Adrenal gland (tissue), 12 donors: ENCODE measurements around the gene PLK5. TPM values are rescaled to one million over a fixed set of nuclear protein-coding genes. Genes with fewer than 3 reads are reported as not detected.

Experiments used
- DNase-seq, 7 donors: peaks; one replicate each; pipeline ENCODE4 v3.0.0-alpha.2; 2019 to 2020
- H3K27ac ChIP-seq, 5 donors: fragments of 200-600 bp; sonication (generic) in 4 of 5; 1 replicate in 3 of 5; 2 replicates in 2 of 5; pipeline versions ENCODE4 v1.5.1 to v1.8.0; 2016 to 2020; ENCODE audit warnings: mild to moderate bottlenecking in 1 of 5
- H3K27me3 ChIP-seq: fragments of 200-600 bp; 2 replicates; pipeline ENCODE4 v1.8.0; 2021
- H3K36me3 ChIP-seq, 2 donors: fragments of 200-600 bp; replicated peaks in 1 of 2; 1 replicate in 1 of 2; 2 replicates in 1 of 2; pipeline versions ENCODE4 v1.5.1 to v1.8.0; 2018 to 2022
- H3K4me1 ChIP-seq, 2 donors: fragments of 200-600 bp; replicated peaks in 1 of 2; 1 replicate in 1 of 2; 2 replicates in 1 of 2; pipeline versions ENCODE4 v1.5.1 to v1.8.0; 2018 to 2021
- H3K4me3 ChIP-seq, 4 donors: fragments of 200-600 bp; sonication (generic) in 3 of 4; one replicate each; pipeline ENCODE4 v1.5.1; 2016 to 2018
- H3K9me3 ChIP-seq, 3 donors: fragments of 200-600 bp; sonication (generic) in 1 of 3; replicated peaks in 1 of 3; 1 replicate in 2 of 3; 2 replicates in 1 of 3; pipeline versions ENCODE4 v1.5.1 to v1.8.0; 2016 to 2021
- POLR2A ChIP-seq, 2 donors: fragments of 450-650 bp; IDR thresholded peaks; one replicate each; pipeline ENCODE4 v1.6.1; 2017; ENCODE audit warnings: antibody characterized with exemption in 2 of 2, mild to moderate bottlenecking in 2 of 2, moderate library complexity in 1 of 2
- WGBS, 4 donors: extraction: QIAGEN DNeasy Blood & Tissue Kit in 2 of 4; methylation state at CpG; one replicate each; pipeline versions ENCODE4 v1.1.5 to v1.1.7; 2013 to 2017; 5-methylcytosine and 5-hydroxymethylcytosine counted together
- intact Hi-C, 2 donors: fragments of 100-400 bp; cut with DNase I; formaldehyde crosslinking; loops; one replicate each; pipeline versions ENCODE4 v1.14.1 to v1.15.0; 2022 to 2023
- polyA plus RNA-seq, 3 donors: library from polyadenylated mRNA; stranded (reverse); fragments of 200-250 nt in 2 of 3; fragments of 350-450 nt in 1 of 3; fragmentation: Illumina TruSeq in 1 of 3; extraction: RNeasy Lipid Tissue Mini Kit (QIAGEN cat#74804) in 1 of 3; gene quantifications; one replicate each; pipeline ENCODE4 v1.2.3, GENCODE V29; 2013 to 2014
- total RNA-seq, 9 donors: library from RNA; depleted of rRNA in 4 of 9; stranded (reverse); fragments of >200 nt in 4 of 9; fragments of 120-200 nt in 1 of 9; fragmentation: NEBNext Ultra II Directional in 1 of 9; extraction: Animal tissue kit (Norgen Biotek cat#: 25700) in 1 of 9; gene quantifications; one replicate each; pipeline versions ENCODE4 v1.1.0 to v1.2.4, GENCODE V29; 2013 to 2023
- TF ChIP-seq, protein P1 (sequence below), 6 experiments: fragments of 450-650 bp in 4 of 6; fragments of 200-600 bp in 2 of 6; sonication (generic) in 1 of 6; IDR thresholded peaks; 1 replicate in 5 of 6; 2 replicates in 1 of 6; pipeline versions ENCODE4 v1.5.1 to v1.8.0; 2016 to 2021; ENCODE audit warnings: antibody characterized with exemption in 6 of 6, mild to moderate bottlenecking in 2 of 6, moderate library complexity in 1 of 6
- donor health status: healthy with polysubstance abuse.
- donor health status: Bipolar disorder and iron deficiency.
- donor health status: DM: yes; HTN: yes; CAD: no.
- donor health status: DM: no; HTN: no; CAD: no.
- donor health status: DM: no; HTN: no; CAD: no.
- donor health status: DM: yes; HTN: yes; CAD: no.

Gene PLK5
- total and polyA plus RNA-seq, 12 donors = 0.15 to 1.0 (median 0.32) TPM; not detected in 8

DNA sequence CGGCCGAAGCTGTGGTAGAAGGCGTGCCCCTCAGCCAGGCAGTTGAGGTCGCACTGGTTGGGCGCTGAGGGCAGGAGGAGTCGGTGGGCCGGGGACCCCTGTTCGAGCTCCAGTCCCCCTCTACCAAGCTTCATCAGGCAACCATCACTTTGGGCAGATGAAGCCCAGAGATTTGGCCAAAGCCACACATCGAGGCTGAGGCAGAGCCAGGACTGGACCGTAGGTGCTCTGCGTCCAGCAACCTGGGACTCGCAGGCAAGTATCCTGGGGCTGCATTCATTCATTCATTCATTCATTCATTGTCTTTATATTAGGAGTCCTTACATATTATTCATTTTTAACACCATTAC is 15.4 kb upstream of the PLK5 start:
- TF ChIP-seq, protein P1, sequence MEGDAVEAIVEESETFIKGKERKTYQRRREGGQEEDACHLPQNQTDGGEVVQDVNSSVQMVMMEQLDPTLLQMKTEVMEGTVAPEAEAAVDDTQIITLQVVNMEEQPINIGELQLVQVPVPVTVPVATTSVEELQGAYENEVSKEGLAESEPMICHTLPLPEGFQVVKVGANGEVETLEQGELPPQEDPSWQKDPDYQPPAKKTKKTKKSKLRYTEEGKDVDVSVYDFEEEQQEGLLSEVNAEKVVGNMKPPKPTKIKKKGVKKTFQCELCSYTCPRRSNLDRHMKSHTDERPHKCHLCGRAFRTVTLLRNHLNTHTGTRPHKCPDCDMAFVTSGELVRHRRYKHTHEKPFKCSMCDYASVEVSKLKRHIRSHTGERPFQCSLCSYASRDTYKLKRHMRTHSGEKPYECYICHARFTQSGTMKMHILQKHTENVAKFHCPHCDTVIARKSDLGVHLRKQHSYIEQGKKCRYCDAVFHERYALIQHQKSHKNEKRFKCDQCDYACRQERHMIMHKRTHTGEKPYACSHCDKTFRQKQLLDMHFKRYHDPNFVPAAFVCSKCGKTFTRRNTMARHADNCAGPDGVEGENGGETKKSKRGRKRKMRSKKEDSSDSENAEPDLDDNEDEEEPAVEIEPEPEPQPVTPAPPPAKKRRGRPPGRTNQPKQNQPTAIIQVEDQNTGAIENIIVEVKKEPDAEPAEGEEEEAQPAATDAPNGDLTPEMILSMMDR (IDR thresholded peaks at IDR 0.05) = no peak
- peaks cover 3% of the 10 kb centered on the region for H3K27me3 ChIP-seq
- H3K27ac ChIP-seq = peak overlapping the region in 2 of 5 donors; percentile 92 to 95
- no peak for DNase-seq
- H3K4me3 ChIP-seq = peak overlapping the region in 2 of 4 donors; percentile 16 to 45
- intact Hi-C loops = no loop called here
- peaks cover 4 to 7% of the 10 kb centered on the region in 2 donors for H3K4me1 ChIP-seq
- no peaks in the 10 kb centered on the region for H3K36me3 ChIP-seq
- no peaks in the 10 kb centered on the region for H3K9me3 ChIP-seq
- 29 to 78% (median 40%) methylated on average over 3 to 12 of the region's 12 CpGs for WGBS, 4 donors

DNA sequence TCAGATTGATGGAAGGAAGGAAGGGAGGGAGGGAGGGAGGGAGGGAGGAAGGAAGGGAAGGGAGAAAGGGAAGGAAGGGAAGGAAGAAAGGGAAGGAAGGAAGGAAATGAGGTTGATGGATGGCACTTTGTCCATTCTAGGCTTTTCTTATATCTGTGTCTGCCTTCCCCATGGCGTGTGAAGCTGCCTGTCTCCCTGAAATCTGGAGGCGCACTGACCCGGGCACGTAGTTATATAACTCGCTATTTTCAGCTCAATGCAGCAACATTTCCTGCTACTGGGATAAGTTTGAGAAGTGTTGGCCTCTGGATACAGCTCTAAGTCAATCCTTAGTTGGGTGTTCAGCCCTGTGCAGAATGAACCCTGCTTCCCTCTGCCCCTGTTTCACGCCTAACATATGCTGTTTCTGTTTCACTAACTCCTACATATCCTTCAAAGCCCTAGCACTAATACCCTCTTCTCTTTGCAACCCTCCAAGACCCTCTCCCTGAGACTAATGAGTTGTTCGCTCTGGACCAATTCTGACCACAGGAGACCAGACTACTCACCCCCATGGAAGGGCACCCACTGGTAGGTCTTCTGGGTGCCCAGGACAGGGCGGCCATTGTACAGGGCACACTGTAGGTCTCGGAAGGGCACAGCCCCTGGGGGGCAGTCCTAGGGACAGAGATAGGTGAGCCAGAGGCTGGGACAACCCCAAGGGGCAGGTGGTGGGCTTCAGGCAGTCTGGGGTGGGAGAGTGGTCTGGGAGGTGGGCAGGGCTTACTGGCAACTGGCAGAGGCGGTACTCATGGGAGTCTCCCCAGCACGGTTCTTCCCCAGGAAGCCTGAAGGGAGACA is 14.1 kb upstream of the PLK5 start:
- Histone ChIP-seq H3K9me3 (no peaks in the 10 kb centered on the region), H3K36me3 (no peaks in the 10 kb centered on the region), H3K4me1 (peaks cover 7 to 8% of the 10 kb centered on the region in 2 donors), H3K4me3 (no peak overlapping the region), H3K27ac (peak overlapping the region in 1 of 5 donors; percentile 61), H3K27me3 (peaks cover 14% of the 10 kb centered on the region)
- TF ChIP-seq POLR2A (IDR thresholded peaks at IDR 0.05) = no peak
- TF ChIP-seq, protein P1 (IDR thresholded peaks at IDR 0.05) = no peak
- intact Hi-C loops = loop anchor here in 1 of 2 donors (10.0 kb wide), 1 partner anchor 225 kb away; the partner anchor contains the start of gene EFNA2
- WGBS, 4 donors = 46 to 65% (median 61%) methylated on average over 9 to 11 of the region's 11 CpGs
- no peak for DNase-seq

DNA sequence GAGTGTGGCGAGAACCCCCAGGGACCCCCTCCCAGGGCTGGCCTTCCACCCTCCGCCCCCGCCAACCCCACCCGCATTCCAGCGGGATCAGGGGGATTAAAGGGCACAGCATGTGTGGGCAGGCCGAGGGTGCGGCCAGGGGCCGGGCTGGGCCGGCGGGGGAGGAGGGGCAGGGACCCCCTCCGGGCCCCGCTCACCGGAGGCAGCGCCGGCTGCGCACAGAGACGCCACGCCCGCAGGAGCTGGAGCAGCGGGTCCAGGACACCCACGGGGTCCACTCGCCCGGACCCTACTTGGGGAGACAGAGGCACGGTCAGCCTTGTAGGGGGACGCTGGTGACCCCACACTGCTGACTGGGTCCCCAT is 13.5 kb upstream of the PLK5 start:
- DNase-seq = no peak
- intact Hi-C loops = loop anchor here in 1 of 2 donors (10.0 kb wide), 1 partner anchor 226 kb away; the partner anchor contains the start of gene EFNA2
- Histone ChIP-seq H3K9me3 (no peaks in the 10 kb centered on the region), H3K27me3 (peaks cover 20% of the 10 kb centered on the region), H3K4me3 (no peak overlapping the region), H3K4me1 (peaks cover 7 to 8% of the 10 kb centered on the region in 2 donors), H3K36me3 (no peaks in the 10 kb centered on the region), H3K27ac (peak overlapping the region in 1 of 5 donors; percentile 61)
- TF ChIP-seq, protein P1 (IDR thresholded peaks at IDR 0.05) = no peak
- no peak for TF ChIP-seq POLR2A (IDR thresholded peaks at IDR 0.05)
- WGBS, 4 donors = 22 to 40% (median 26%) methylated on average over 10 to 25 of the region's 25 CpGs

DNA sequence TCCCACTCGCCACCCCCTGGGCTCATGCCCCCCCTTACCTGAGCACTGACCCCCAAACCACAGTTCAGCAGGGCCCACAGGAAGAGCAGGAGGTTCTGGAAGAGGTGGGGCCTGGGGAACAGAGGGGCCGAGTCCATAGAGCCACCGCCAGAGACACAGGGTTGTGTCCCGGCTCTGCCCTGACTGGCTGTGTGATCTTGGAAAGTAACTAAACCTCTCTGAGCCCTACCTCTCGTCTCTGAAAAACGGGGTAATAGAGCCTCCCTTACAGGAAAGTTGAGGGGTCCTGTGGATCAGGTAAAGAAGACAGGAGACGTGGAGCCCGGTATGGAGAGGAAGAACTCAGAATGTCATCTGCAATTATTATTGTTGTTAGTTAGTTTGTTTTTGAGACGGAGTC is 13.1 kb upstream of the PLK5 start:
- Histone ChIP-seq H3K27ac (peak overlapping the region in 1 of 5 donors; percentile 61), H3K4me3 (no peak overlapping the region), H3K36me3 (no peaks in the 10 kb centered on the region), H3K27me3 (peaks cover 22% of the 10 kb centered on the region), H3K9me3 (no peaks in the 10 kb centered on the region), H3K4me1 (peaks cover 7 to 8% of the 10 kb centered on the region in 2 donors)
- intact Hi-C loops = loop anchor here in 1 of 2 donors (10.0 kb wide), 1 partner anchor 226 kb away; the partner anchor contains the start of gene EFNA2
- TF ChIP-seq, protein P1 (IDR thresholded peaks at IDR 0.05) = no peak
- no peak for TF ChIP-seq POLR2A (IDR thresholded peaks at IDR 0.05)
- 39 to 52% (median 51%) methylated on average over 5 to 9 of the region's 9 CpGs for WGBS, 4 donors
- DNase-seq = no peak
